Bronchial epithelial cell (primary cell): ENCODE measurements around the gene PLXNB2. TPM values are rescaled to one million over a fixed set of nuclear protein-coding genes. Genes with fewer than 3 reads are reported as not detected.

Experiments
- DNase-seq: peaks from one replicate; pipeline ENCODE4 v3.0.0-alpha.2; 2010; ENCODE audit warnings: low read depth
- FAIRE-seq: peaks from 2 replicates; lab custom pipeline; 2011; peaks lifted over from hg19 to GRCh38; lab: Jason Lieb, UNC
- H3K27me3 ChIP-seq: 2 replicates; pipeline ENCODE4 v1.5.1; 2011; ENCODE audit warnings: low read length; ENCODE audit not compliant: control insufficient read depth, insufficient read depth
- H3K36me3 ChIP-seq: 2 replicates; pipeline ENCODE4 v1.5.1; 2011; ENCODE audit warnings: low read length; ENCODE audit not compliant: control insufficient read depth, insufficient read depth
- H3K4me3 ChIP-seq: 2 replicates; pipeline ENCODE4 v1.5.1; 2011; ENCODE audit warnings: mild to moderate bottlenecking, low read depth, low read length, control low read depth
- CTCF ChIP-seq: IDR thresholded peaks from 2 replicates; pipeline ENCODE4 v1.5.1; 2011; ENCODE audit warnings: mild to moderate bottlenecking, moderate library complexity, low read length, control low read depth, inconsistent platforms; ENCODE audit not compliant: insufficient read depth, severe bottlenecking
- total RNA-seq: library from RNA; depleted of rRNA; stranded (reverse); fragments of >200 nt; gene quantifications from 2 replicates; pipeline ENCODE4 v1.2.1, GENCODE V29; 2014

PLXNB2 gene
- total RNA-seq, 1 donor from 2014 or later: 138 TPM

- DNase-seq (no peak), FAIRE-seq (no peak)
- no peak overlapping the region for H3K4me3 ChIP-seq
- H3K36me3 ChIP-seq: no peaks in the 10 kb centered on the region
- no peaks in the 10 kb centered on the region for H3K27me3 ChIP-seq
- no peak for TF ChIP-seq CTCF
Measured at GRCh38 chr22:50262973-50263617, 44.4 kb downstream of the PLXNB2 start.

DNA sequence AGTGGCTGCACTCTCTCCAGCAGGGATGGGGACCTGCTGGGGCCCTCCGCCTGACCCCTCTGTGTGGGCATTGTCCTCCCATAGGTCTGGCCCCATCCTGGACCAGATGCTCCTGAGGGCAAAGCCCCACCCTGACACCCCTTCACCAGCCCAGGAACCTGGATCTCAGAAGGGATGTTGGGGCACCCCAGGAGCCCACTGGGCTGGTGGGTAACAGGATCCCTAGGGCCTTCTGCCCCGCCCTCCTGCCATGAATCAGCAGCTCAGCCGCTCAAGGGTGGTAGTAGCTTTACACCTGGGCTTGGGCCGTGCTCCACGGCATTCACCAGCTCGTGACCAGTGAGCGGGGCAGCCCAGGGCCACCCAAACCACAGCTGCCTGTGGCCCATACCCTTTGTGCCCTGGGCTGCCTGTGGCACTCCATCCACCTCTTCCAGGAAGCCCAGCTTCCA, 45.0 kb downstream of the PLXNB2 start:
- no peak for TF ChIP-seq CTCF
- no peak for FAIRE-seq
- H3K4me3 ChIP-seq: no peak overlapping the region
- H3K36me3 ChIP-seq: no peaks in the 10 kb centered on the region
- peak; percentile 40 for DNase-seq
- H3K27me3 ChIP-seq: no peaks in the 10 kb centered on the region

DNA sequence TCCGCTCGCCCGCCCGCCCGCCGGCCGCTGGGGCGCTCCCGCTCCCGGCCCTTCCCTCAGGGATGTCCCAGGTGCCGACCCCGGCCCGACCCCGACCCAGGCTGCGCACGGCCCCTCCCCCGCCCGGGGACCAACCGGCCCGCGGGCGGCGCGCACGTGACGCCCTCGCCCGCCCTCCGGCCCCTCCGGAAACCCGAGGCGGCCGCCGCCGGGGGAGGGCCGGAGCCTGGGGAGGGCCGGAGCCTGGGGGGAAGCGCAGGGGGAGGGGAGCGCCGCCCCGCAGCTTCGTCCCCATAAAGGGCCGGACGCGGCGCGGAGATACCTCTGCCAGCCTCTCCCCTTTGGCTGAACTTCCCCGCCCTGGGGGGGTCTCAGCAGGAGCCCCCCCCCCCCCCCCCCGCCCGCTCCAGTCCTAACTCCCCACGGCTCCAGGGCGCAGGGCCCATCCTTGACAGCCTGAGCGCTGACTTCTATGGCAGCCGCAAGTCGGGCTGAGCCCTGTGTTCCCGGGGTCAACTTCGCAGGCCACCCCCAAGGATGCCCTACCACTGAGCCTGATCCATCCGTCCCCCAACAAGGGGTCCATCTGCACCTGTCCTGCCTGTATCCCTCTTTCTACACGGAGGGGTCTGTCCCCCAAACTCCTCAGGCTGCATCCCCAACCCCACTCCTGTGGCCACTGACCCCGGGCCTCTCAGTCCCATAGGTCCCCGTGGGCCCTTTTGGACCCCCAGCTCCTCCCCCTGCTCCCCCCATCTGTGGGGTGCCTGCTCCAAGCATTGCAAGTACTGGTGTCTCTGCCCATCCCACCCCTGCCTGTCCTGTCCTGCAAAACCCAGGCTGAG, 45.6 kb downstream of the PLXNB2 start, which contains the start of gene MAPK12:
Gene MAPK12 (minus strand): TSS at position 69 of the 845 bp plus-strand sequence. CDS start 174 bp downstream, outside the sequence.
- no peaks in the 10 kb centered on the region for H3K36me3 ChIP-seq
- DNase-seq (no peak), FAIRE-seq (no peak)
- H3K27me3 ChIP-seq: no peaks in the 10 kb centered on the region
- H3K4me3 ChIP-seq: peak within 1 kb of the TSS; percentile 52
- TF ChIP-seq CTCF: no peak

GRCh38 chr22:50260801-50261614, 46.4 kb downstream of the PLXNB2 start:
- FAIRE-seq: no peak
- no peak for TF ChIP-seq CTCF
- Histone ChIP-seq H3K36me3 (peaks cover 1% of the 10 kb centered on the region), H3K27me3 (no peaks in the 10 kb centered on the region), H3K4me3 (peak overlapping the region; percentile 52)
- no peak for DNase-seq

DNA sequence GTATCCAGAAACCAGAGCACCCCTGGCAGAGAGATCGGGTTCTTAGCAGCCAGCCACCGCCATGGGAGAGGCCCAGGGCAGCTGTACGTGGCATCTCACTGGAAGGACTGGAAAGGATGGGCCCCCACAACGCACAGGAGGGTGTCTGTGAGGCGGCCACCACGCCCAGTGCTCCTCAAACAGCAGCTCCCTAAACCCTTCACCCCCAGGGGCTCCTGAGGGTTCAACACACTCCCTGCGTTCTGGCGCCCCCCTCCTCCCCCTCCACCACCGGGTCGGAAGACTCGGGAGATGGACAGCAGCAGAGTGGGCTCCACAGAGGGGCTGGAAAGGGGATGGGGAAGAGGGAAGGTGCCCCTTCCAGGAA, 47.0 kb downstream of the PLXNB2 start:
- FAIRE-seq (no peak), DNase-seq (no peak)
- Histone ChIP-seq H3K36me3 (peaks cover 2% of the 10 kb centered on the region), H3K27me3 (no peaks in the 10 kb centered on the region), H3K4me3 (peak overlapping the region; percentile 52)
- no peak for TF ChIP-seq CTCF
